H4 (cell line): ENCODE data around the gene CC2D2A. TPM values are rescaled to one million over a fixed set of nuclear protein-coding genes. Genes with fewer than 3 reads are reported as not detected.

Experiments
- DNase-seq: peaks from one replicate; pipeline ENCODE4 v3.0.0-alpha.2; 2015; ENCODE audit warnings: low spot score
- total RNA-seq: library from RNA; depleted of rRNA; stranded (reverse); fragments of >200 nt; shearing (Covaris generic); gene quantifications from 2 replicates; pipeline ENCODE4 v1.2.3, GENCODE V29; 2014; rRNA removed

CC2D2A gene
- total RNA-seq, result 9.3 and 16.3 TPM in 2 replicates

- DNase-seq, result peak; percentile 31
Observed at GRCh38 chr4:15469402-15470127, at the start of gene CC2D2A. TSS of gene CC2D2A (plus strand) at chr4:15469882. CDS start at chr4:15475933, 6,051 bp downstream.

GRCh38 chr4:15420642-15421041, 49.0 kb upstream of the CC2D2A start:
- DNase-seq, result peak; percentile 44

- no peak for DNase-seq
Observed at GRCh38 chr4:15423285-15423711, 46.4 kb upstream of the CC2D2A start.

DNA sequence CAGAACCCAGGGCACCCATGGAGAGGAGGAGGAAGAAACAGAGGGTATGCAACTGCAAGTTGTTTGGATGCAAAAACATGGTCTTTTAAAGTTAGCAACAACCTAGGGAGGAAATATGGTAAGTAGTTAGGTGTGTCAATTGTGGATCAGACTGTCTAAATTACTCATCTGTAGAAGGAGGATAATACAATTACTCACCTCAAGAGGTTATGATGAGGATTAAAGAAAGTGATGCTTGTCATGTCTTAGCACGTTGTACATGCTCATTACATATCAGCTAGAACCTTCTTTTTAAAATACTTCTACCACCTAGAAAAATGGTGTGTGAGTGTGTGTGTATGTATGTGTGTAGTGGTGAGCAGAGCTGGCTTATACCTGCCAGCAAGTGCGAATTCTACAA, 44.2 kb upstream of the CC2D2A start:
- no peak for DNase-seq

- DNase-seq, result no peak
Observed at GRCh38 chr4:15427161-15427560, 42.5 kb upstream of the CC2D2A start.

- DNase-seq, result no peak
Observed at GRCh38 chr4:15427701-15428100, 42.0 kb upstream of the CC2D2A start, which contains the start of gene C1QTNF7. TSS of gene C1QTNF7 (plus strand) at chr4:15428033. CDS start at chr4:15435744, 7,711 bp downstream.

GRCh38 chr4:15428611-15429010, 41.1 kb upstream of the CC2D2A start:
- no peak for DNase-seq

- DNase-seq, result no peak
Observed at GRCh38 chr4:15434091-15434490, 35.6 kb upstream of the CC2D2A start.

- no peak for DNase-seq
Observed at GRCh38 chr4:15434676-15435075, 35.0 kb upstream of the CC2D2A start.

DNA sequence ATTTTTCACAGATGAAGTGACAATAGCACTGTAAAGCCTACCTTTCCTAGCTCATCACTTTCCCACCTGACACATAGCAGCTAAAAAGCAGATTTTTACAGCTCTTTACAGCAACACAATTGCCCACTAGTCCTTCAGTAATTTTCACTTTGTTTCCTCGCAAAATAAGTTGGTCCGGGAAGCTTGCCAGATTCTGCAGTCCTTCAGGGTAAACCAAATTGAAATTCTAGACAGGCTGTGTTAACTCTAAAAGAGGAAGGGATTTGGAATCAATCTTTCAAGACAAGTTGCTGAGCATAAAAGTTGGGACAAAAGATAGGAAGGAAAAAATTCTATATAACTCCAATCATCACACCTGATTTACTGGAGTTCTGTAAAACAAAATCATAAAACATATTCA, 33.2 kb upstream of the CC2D2A start:
- DNase-seq, result peak; percentile 25

DNA sequence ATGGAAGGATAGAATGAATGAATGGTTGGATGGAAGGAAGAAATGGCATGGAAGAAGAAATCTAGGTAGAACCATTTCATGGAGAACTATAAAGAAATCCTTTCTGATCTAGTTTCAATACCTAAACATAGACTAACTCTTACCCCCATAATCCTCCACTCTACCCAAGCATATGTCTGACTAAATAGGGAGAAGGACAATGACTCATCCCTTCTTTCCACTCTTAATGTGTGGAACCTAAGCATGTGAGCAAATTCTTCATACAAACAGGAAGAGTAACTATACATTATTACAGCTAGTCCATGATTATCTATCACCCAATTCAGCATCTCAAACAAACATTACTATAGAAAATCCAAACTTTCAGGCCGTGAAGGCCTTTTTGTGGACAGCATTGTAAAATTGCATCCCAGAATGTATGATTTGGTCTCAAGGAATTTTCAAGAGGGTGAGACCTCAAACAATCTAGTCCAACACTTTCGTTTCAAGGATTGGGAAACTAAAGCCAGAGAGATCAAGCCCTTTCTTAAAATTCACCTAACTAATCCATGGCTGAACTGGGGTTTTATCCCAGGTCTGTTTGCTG, 30.6 kb upstream of the CC2D2A start:
- DNase-seq, result peak; percentile 18

DNA sequence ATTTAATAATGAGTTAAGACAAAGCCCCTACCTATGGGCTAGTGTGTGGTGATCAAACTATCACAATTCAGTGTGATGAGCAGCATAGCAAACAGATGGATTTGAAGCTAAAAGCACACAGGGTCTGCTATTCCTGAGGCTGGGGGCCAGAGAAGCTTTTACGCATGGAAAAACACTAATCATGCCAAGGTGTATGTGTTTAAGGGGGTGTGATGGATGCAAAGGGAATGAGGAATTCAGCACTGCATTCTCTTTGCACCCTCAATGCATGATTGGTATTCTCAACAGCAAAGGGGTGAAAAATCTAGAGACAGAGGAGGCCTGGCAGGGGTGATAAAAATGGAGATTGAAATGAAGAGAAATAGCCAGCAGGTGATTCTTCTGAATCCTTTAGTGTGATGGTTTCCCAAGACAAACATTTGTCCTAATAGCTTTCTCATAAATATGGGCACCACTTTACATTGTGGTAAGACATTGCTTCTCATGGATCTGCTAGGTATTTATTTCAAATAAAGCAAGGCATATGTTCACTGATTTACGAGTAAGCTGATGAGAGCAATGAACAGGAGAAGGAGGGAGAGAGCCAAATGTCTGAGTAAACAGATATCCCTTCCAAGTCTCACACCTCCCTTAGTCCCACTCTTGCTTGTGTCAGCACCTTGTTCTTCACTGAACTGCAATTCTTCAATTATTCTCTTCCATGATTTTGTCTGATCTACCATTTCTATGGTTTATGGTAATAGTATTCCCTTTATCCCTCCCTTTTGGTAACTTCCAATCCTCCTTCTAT, 26.1 kb upstream of the CC2D2A start:
- no peak for DNase-seq

GRCh38 chr4:15444276-15444675, 25.4 kb upstream of the CC2D2A start:
- DNase-seq, result no peak

- DNase-seq, result no peak
Observed at GRCh38 chr4:15444879-15445547, 24.7 kb upstream of the CC2D2A start.

GRCh38 chr4:15451181-15451865, 18.4 kb upstream of the CC2D2A start:
- peak; percentile 33 for DNase-seq

GRCh38 chr4:15451866-15452765, 17.6 kb upstream of the CC2D2A start:
- DNase-seq, result peak; percentile 94

- no peak for DNase-seq
Observed at GRCh38 chr4:15455290-15455689, 14.4 kb upstream of the CC2D2A start.

DNA sequence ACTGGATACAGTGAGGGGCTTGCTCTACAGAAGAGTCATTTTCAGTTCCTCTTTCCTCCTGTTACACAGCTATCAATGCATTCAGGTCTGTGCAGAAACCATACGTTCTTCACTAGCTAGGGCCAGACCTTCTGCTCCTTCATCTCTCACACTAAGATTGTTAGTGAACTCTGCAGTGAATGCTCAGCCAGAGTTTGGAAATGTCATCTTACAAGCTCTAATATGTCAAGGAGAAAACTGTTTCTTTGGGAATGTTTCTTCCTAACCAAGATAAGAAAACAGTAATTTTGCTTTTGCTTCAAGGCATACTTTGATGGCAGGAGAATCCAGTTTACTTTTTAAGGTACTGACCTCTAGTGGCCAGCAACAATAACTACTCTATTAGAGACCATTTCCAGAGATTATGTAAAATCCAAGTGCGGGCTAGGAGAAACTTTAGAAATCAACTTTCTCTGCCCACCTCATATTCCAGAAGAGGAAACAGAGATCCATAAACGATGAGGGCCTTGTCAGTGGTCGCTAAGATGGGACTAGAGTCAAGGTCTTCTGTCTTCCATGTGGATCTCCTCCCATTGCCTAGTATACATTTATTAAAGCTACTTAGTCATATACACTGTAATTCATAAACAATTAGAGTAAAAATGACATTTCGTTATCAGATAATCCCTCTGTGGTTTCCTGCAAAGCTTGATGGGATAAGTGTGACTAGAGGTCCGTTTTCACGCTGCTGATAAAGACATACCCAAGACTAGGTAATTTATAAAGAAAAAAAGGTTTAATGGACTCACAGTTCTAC, 12.1 kb upstream of the CC2D2A start:
- peak; percentile 75 for DNase-seq

DNA sequence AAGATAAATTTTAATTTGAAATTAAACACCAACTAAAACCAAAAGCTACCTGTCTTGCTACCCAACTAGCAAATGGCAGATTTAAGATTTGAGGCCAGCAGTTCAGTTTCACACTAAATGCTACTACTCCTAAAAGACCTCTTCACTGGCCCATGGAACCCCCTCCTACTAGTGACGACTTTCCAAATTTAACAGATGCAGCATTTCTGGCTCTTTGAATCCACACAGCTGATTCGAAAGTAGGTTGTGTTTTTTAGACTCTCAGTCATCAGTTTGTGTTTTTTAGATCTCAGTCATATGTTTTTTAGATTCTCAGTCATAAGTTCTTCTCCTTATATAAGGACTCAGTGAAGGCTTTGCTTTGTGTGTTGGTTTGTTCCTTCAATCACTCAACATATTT, 11.1 kb upstream of the CC2D2A start:
- DNase-seq, result no peak
